WI38 (cell line): ENCODE measurements around the gene QRFP.

Experiments used
- H3K4me3 ChIP-seq: 2 replicates; pipeline ENCODE4 v1.5.1; 2011; ENCODE audit warnings: low read depth, mild to moderate bottlenecking, control low read depth, low read length
- TF ChIP-seq, protein P1 (sequence below): IDR thresholded peaks from 2 replicates; pipeline ENCODE4 v1.5.1; 2012; ENCODE audit warnings: low read depth, mild to moderate bottlenecking, control low read depth, low read length

Gene QRFP

DNA sequence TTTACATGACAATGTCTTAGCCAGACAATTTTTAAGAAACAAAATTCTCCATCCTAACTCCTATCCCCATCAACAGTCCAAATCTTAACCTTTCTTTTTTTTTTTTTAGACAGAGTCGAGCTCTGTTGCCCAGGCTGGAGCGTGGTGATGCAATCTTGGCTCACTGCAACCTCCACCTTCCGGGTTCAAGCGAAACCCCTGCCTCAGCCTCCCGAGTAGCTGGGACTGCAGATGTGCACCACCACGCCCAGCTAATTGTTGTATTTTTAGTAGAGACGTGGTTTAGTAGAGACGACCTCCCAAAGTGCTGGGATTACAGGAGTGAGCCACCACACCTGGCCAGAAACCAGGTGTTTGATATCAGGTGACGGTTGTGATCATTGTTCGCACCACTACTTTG is 51.4 kb downstream of the QRFP start:
- TF ChIP-seq, protein P1, sequence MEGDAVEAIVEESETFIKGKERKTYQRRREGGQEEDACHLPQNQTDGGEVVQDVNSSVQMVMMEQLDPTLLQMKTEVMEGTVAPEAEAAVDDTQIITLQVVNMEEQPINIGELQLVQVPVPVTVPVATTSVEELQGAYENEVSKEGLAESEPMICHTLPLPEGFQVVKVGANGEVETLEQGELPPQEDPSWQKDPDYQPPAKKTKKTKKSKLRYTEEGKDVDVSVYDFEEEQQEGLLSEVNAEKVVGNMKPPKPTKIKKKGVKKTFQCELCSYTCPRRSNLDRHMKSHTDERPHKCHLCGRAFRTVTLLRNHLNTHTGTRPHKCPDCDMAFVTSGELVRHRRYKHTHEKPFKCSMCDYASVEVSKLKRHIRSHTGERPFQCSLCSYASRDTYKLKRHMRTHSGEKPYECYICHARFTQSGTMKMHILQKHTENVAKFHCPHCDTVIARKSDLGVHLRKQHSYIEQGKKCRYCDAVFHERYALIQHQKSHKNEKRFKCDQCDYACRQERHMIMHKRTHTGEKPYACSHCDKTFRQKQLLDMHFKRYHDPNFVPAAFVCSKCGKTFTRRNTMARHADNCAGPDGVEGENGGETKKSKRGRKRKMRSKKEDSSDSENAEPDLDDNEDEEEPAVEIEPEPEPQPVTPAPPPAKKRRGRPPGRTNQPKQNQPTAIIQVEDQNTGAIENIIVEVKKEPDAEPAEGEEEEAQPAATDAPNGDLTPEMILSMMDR = no peak
- peak overlapping the region; percentile 17 for H3K4me3 ChIP-seq

DNA sequence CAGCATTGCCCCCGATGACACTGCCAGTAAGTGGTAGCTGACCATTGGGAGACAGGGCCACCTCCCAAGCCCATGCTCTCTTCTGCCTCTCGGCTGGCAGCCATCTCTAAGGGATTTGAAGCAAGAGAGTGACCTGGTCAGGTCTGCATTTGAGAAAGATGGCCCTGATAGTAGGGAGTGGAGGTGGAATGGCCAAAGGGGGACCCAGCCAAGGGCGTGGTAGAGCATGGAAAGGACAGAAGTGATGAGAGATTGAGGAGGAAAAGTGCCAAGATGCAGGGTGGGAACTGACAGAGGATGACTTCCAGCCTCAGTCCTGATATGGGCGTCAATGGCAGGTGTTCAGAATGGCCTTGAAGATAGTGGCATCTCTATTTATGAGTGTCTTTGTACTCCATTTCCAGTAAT is 52.6 kb downstream of the QRFP start:
- no peak overlapping the region for H3K4me3 ChIP-seq
- TF ChIP-seq, protein P1 = no peak

DNA sequence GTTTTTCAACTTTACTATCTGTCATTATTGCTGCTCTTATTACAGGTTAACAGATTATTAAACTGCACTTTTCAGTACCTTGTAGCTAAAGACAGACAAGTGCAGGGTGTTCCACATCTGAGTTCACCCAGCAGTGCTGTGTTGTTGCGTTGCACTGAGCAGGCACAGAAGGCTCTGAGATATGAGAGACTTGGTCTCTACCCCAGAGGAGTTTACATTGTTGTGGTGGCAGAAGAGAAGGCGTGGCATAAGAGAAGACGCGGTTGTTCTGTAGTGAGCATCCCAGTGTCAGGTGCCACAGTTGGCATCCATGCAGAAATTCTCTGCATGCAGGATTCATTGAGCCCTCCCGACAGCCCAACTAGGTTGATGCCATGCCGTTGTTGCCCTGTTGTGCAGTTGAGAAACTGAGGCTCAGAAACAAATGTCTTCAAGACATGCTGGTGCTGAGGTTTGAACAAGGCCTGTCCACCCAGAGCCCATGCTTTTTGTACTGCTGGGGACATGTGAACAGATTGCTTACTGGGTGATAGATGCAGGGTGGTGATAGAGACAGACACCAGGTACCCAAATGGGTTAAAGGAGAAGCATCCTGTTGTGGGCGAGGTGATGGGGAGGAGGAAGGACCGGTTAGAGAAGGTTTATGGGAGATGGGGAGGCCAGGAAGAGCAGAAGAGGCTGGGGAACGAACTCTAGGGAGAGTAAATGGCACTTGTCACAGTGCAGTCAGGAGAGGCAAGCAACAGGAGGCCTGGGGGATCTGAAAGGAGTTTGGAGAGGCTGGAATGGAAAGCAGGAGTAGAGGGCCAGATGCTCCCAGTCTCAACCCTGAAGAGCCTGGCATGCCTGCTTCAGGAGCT is 53.3 kb downstream of the QRFP start:
- TF ChIP-seq, protein P1 = no peak
- no peak overlapping the region for H3K4me3 ChIP-seq
